Stromal cell of bone marrow (primary cell): ENCODE measurements around the gene TLX1.

ENCODE experiments used
- DNase-seq: peaks from one replicate; pipeline ENCODE4 v3.0.0-alpha.2; 2012; ENCODE audit warnings: low read depth

The TLX1 gene

DNA sequence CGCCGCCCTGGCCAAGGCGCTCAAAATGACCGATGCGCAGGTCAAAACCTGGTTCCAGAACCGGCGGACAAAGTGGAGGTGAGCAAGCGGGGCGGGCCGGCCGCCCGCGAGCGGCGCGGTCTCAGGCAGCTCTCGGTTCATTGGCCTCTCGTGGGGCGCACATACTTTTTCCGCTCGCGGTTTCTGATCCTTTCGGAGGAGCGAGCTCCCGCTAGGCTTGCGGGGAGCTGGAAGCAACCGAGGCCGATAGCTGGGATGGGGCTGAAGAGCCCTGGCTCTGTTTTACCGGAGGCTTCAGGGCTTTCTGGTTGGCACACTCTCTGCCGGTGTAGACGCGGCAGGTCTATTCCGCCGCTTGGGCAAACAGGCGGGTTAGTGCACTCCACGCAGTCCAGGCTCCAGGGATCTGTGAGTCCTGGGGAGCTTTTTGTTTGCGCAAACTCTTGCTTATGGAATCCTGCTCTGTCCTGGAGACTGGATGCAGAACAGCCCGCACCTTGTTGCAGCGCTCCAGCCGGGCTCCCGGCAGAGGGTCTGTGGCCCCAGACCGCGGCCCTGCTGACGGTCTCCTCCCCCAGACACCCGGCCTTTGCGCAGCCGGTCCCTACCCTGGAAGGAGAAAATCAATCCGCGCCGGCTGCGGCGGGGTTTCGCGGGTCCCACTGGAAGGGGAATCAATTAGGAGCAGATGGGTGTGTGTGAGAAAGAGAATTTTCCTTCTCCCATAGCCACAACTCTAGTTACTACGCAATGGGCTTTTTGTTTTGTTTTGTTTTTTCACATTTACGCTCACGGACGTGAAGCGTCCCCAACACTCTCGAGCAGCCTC lies 3.4 kb downstream of the TLX1 start:
- no peak for DNase-seq

- no peak for DNase-seq
Measured at GRCh38 chr10:101135141-101136006, 4.3 kb downstream of the TLX1 start.

DNA sequence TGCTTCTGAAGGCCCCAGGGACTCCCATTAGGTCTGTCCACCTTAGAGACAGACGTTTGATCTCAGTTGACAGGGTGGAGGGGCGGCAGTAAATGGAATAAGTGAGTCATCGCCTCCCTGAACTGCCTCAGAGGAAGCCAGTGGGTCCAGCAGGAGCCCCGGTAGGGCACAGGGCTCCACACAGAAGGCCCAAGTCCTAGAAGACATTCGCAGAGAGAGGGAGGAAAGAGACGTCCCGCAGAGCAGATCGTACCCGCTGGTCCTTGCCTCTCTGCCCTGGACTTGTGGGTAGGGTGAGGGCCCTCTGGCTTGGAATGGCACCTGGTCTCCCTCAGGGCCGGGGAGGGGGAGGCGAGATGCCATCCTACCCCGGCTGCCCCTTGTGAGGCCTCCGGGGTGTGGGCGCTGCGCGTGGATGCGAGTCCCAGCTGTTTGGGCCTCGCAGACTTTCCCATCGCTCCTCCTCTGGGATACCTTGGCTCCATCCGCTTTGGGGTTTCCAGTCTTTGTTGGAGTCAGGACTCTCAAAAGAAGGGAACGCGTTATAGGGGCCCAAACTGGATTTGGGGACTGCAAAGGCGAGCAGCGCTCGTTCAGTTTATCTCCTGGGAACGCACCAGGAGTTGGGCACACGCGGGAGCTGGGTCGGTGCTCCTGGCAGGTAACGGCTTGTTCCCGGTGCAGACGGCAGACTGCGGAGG lies 5.1 kb downstream of the TLX1 start:
- DNase-seq, result no peak

GRCh38 chr10:101136708-101137121 lies 5.6 kb downstream of the TLX1 start:
- DNase-seq, result no peak

DNA sequence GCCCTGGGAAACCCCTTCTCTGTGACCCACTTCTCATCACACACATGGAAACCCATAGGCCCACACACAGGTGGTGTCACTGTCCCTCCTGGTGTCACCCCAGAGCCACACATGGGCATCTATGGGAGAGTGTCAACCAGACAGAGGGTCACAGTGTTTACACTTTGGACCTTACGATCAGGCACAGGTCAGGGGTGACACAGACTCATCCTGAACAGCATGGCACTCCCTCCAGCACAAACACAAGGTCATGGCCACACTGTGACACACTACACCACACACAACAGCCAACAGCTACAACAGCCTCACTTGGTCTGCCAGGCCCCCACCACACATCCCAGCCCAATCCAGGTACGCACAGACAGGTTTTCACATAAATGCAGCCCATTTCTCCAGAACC lies 6.2 kb downstream of the TLX1 start:
- DNase-seq, result no peak

DNA sequence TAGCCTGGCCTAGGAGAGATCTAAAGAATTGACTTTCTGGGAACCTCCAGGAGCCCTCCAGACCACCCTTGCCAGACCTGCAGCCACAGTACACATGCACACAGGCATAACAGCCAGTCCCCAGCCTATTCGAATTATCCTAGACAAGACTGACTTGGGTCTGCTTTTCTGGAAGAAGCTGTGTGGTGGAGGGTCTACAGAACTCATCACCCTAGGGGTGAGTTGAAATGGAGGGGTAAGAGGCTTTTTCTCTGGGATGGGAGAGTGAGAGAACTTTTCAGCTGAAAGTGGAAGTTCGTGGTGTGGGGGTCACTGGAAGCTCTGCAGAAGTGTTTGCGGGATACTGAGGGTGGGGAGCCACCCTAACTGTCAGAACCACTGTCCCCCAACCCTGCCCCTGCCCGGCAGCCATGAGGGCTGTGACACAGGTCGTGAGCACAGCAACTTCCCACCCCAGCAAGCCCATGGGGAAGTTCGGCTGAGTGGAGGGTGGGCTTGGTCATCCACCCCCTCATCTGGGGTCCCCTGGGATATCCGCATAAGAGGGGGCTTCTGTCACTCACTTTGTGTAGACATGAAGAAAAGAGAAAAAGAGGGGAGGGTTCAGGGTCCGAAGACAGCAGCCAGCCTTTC lies 7.8 kb downstream of the TLX1 start:
- DNase-seq, result no peak

GRCh38 chr10:101139421-101139911 lies 8.4 kb downstream of the TLX1 start:
- no peak for DNase-seq

DNA sequence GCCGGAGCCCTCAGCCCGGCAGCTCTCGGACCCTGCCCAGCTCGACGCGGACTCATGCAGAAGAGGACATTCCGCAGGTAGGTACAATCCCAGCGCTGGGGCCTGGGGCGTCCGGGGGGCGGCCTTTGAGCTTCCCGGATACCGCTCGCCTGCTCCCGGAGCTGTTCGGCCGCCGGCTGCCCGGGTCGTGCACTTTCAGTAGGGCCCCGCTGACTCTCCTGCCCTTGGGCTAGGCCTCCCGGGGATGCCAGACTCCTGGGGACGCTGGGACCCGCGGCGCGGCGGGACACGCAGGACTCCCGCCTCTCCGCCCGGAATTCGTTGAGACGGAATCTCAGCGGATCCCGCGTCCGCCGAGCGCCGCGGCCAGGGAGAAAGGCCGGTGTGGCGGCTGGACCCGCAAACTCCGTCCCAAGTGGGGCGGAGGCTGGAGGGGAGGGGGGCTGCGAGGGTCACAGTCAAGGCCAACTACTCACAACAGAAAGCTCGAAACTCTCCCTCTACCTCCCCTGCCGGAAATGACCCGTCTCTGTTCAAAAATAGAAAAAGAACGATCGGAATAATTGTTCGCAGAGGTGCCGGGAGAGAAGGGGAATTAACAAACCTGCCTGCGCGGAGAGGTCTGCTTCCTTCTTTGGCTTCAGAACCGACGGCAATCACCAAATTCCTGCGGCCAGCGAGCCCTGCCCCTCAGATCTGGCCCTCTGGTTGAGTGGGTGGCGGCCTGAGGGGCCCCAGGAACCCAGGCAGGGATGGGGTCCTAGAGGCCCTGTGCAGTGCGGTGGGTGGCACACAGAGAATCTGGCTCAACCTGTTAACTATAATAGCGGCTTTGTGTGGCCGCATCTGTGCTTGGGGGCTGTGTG lies 9.2 kb downstream of the TLX1 start:
- DNase-seq, result no peak

DNA sequence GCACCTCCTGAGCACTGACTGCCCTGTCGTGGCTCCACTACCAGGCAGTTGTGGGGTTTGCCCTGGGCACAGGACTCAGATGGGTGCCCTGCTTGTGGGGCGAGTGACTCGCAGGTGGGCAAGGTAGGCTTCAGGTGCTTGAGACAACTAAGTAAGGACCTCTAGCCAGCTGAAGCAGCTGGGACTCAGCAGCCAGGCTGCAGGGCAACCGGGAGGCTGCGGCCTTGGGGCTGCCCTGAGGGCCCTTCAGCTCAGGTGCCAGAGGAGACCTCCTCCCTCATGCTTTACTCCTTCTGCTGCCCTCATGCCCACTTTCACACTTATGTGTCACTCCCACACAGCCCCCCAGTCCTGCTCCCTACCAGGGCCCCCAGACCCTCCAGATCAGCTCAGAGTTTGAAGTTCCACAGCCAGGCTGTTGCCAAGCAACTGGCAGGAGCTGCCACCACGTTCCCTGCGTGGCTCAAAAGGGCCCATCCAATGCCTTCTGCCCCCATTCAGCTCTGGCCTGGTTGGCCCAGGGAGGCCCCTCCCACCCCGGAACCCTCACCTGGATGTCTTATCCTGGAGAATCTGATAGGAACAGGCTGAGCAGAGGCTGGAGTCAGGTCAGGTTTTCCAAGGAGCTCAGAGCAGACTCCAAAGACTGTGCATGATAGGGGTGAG lies 10.0 kb downstream of the TLX1 start:
- DNase-seq, result no peak

DNA sequence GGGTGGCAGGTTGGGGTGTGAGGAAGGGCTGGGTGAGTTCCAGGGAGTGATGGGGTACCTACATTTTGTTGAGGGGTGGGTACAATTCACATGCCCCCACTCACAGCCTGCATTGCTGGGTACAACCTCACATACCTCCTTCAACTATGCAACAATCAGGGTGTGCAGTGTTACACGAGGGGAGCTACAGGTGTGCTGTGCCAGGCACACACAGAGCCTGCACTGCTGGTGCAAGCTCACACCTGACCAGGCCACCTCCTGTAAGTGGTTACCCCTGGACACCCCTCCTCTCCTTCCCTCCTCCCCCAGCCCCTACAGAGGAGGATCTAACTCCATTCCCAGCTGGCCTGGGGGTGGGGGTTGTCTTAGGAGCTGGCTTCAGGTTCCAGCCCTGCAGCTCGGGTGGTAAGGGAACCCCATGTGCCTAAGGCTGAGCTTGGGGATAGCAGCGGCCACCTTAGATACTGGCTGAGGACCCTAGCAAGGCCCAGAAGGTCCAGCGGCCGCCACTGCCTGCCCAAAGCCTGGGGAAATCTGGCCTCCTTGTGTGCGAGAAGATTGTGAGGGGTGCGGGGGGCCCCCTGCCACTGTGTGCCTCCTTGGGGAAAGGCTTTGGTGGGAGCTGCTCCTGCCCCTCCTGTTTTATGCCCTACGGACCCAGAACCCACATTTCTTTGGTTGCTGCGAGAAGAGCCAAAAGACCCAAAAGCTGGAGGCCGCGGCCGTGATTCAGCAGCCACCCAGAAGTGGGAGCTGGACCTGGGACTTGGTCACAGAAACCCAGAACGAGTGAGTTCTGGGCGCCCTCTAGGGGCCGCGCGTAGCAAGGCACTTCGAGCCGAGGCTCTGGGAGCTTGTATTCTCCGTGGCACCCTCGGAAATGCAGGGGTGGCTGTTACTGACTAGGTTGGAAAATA lies 10.8 kb downstream of the TLX1 start:
- peak; percentile 61 for DNase-seq

DNA sequence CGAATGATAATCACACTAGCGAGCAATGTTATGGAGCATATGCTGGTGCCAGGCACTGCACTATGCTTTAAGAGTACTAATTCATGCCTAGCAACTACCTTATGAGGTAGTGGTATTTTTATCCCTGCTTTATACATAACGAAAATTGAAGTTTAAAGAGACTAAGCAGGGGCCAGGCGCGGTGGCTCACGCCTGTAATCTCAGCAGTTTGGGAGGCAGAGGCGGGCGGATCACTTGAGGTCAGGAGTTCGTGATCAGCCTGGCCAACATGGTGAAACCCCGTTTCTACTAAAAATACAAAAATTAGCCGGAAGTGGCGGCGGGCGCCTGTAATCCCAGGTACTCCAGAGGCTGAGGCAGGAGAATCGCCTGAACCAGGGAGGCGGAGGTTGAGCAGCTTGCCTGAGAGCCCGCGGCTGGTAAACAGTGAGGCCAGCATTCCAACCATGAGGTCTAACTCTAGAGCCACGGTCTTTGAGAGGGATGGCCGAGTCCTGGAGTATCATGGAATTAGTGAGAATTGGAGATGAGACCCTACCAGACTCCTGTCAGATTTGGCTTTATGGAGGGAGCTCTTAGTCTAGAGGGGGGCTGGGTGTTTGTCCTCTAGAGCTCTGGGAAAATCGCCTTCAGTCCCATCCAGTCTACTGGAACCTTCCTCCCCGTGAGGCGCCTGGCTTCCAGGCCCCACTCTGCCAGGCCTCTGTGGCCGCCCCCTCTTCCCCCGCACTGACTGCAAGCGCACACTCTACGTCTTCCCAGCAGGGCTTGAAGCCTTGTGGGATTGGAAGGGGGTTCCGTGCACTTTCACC lies 11.6 kb downstream of the TLX1 start:
- no peak for DNase-seq

- DNase-seq, result peak; percentile 9
Measured at GRCh38 chr10:101143345-101143630, 12.2 kb downstream of the TLX1 start.

GRCh38 chr10:101144053-101144452 lies 13.0 kb downstream of the TLX1 start:
- DNase-seq, result no peak

DNA sequence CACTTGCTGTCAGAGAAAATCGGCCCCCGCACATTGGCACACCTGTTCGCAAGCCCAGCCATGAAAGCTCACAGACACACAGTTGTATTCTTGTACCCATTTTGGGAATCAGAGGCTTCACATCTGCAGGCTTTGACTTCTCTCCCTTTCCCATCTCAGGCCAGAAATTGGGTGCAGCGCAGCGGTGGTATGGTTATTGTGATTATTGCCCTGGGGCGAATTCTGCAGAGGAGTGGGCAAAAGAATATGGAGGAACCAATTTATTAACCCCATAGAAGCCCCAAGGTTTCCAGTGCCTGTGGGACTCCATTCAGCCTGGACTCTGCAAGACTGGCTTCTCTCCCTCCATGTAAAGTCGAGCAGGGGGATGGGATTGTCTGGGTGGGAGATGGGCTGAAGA lies 14.0 kb downstream of the TLX1 start:
- DNase-seq, result no peak

DNA sequence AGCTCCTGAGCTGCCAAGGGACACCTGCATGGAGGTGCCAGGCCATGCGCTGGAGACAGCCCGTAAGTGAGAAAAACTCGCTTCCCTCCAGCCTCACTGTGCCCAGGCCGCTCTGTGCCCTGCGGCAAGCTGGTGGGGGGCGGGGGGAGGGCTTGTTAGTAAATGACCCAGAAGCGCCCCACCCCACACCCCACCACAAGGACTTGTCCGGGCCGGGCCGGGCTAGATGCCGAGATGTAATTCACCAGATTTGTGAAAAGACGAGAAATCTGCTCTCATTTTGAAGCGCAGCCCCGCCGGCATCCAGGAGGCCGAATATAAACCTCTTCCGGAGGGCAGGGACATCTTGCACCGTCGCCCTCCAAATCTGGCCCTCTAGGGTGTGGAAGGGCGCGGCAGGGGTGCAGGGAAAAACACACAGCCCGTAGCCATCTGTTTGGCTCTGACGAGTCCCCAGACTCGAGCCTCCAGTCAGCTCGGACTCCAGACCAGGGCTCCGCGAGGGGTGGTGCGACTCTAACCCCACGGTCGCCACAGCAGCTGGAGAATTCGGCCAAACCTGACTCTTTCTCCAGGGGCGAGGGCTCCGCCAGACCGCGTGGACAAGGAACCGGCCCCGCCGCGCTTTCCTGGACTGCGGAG lies 14.8 kb downstream of the TLX1 start:
- DNase-seq, result no peak

DNA sequence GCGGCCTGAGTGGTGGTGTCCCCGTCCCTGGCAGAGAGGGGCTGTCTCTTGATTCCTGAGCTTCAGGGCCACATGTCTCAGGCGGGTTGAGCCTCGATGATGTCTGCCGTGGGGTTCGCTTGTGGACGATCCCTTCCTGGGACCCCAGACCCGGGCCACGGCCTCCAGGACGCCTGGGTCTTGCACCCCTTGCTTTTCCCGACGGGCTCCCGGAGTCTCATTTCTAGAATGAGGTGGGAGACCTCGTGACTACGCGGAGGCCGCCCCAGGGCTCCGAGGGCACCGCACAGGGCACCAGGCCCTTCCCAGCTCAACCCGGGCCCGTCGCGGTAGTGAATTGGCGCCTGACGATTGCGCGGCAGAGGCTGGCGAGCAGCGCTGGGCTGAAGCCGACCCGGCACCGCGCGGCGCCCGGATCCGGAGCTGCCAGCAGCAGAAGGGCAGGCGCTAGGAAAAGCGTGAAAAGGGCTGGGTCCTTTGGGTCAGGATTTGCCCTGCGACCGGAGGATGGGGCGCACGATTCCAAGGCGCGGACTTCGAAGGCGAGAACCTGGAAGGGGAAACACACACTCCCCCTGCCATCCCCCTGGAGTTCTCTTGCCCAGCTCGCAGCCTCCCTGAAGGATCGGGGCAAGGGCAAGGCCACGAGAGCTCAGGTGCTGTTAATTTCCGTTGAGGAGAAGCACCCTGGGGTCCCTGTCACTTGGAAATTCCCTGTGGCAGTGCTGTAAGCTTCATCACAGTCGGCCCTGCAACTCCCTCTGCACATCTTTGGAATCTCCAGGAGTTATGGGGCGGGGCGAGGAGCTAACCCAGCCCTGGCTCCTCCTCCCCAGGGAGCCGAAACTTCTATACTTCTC lies 15.5 kb downstream of the TLX1 start:
- DNase-seq, result no peak

- DNase-seq, result no peak
Measured at GRCh38 chr10:101151395-101151794, 20.3 kb downstream of the TLX1 start.
